K562 (cell line): Measurements from ENCODE around the gene CLPSL1. TPM values are rescaled to one million over a fixed set of nuclear protein-coding genes. Genes with fewer than 3 reads are reported as not detected.

ENCODE experiments used
- EWSR1 ChIP-seq: fragments of 450-650 bp; IDR thresholded peaks from 2 replicates; pipeline ENCODE4 v1.6.1; 2018; ENCODE audit warnings: borderline replicate concordance, mild to moderate bottlenecking, low read depth, moderate library complexity; ENCODE audit not compliant: partially characterized antibody
- KLF13 ChIP-seq: fragments of 450-650 bp; IDR thresholded peaks from 2 replicates; pipeline ENCODE4 v1.6.1; 2016; ENCODE audit warnings: missing genetic modification characterization, low read depth, mild to moderate bottlenecking, missing compliant biosample characterization, moderate library complexity, borderline replicate concordance
- RBFOX2 ChIP-seq: fragments of 200-400 bp; formaldehyde crosslinking; IDR thresholded peaks from 2 replicates; pipeline ENCODE4 v1.6.1; 2017; ENCODE audit warnings: low read depth, mild to moderate bottlenecking, low read length, moderate library complexity
- SETDB1 ChIP-seq: IDR thresholded peaks from one replicate; pipeline ENCODE4 v1.6.1; 2012; ENCODE audit warnings: low read length, control low read depth, inconsistent platforms
- SP1 ChIP-seq: sonication (generic); formaldehyde crosslinking; IDR thresholded peaks from 2 replicates; pipeline ENCODE4 v1.8.1; 2022; ENCODE audit warnings: mild to moderate bottlenecking, missing genetic modification reagents
- ZNF263 ChIP-seq: sonication (generic); formaldehyde crosslinking; IDR thresholded peaks from 2 replicates; pipeline ENCODE4 v1.8.0; 2022; ENCODE audit warnings: mild to moderate bottlenecking, missing genetic modification reagents, borderline replicate concordance
- polyA plus RNA-seq, 8 experiments: library from polyadenylated mRNA; depleted of rRNA in 4 of 8; stranded (reverse) in 5 of 8; unstranded in 3 of 8; fragments of >200 nt; fragmentation: Nextera tagmentation in 2 of 8; fragmentation: Illumina TruSeq in 1 of 8; extraction: Ambion mirVana in 2 of 8; extraction: Trizol in 1 of 8; gene quantifications; 2 replicates each; pipeline versions ENCODE4 v1.2.1 to v1.2.3, GENCODE V29; 2011 to 2014; ENCODE audit warnings: inconsistent platforms in 1 of 8, missing spikeins in 1 of 8
- total RNA-seq, 7 experiments: library from RNA; depleted of rRNA in 6 of 7; stranded (reverse); fragments of >200 nt in 6 of 7; fragmentation: Illumina TruSeq in 2 of 7; extraction: Trizol in 2 of 7; gene quantifications; 2 replicates each; pipeline versions ENCODE4 v1.2.1 to v1.2.3, GENCODE V29; 2011 to 2021; ENCODE audit warnings: low replicate concordance in 1 of 7
- TF ChIP-seq, protein P1 (sequence below): sonication (generic); formaldehyde crosslinking; IDR thresholded peaks from 2 replicates; pipeline ENCODE4 v1.8.0; 2022; ENCODE audit warnings: missing genetic modification reagents, mild to moderate bottlenecking, moderate library complexity, borderline replicate concordance
- TF ChIP-seq, protein P2 (sequence below): fragments of 200-800 bp; sonication (Bioruptor generic); IDR thresholded peaks from 2 replicates; pipeline ENCODE4 v1.6.1; 2017; ENCODE audit warnings: missing genetic modification characterization, missing compliant biosample characterization
- TF ChIP-seq, protein P3 (sequence below): sonication (generic); formaldehyde crosslinking; IDR thresholded peaks from 2 replicates; pipeline ENCODE4 v1.8.0; 2022; ENCODE audit warnings: mild to moderate bottlenecking, missing genetic modification reagents
- TF ChIP-seq, protein P4 (sequence below), 2 experiments: IDR thresholded peaks in 1 of 2; conservative IDR thresholded peaks in 1 of 2; 2 replicates each; pipeline ENCODE4 v1.6.1; 2016; ENCODE audit warnings: low read depth in 2 of 2, mild to moderate bottlenecking in 1 of 2, missing compliant biosample characterization in 1 of 2, missing genetic modification characterization in 1 of 2, moderate library complexity in 1 of 2
- TF ChIP-seq, protein P5 (sequence below): sonication (generic); formaldehyde crosslinking; IDR thresholded peaks from 2 replicates; pipeline ENCODE4 v1.8.0; 2022; ENCODE audit warnings: mild to moderate bottlenecking, missing genetic modification reagents
- TF ChIP-seq, protein P6 (sequence below): fragments of 250-450 bp; sonication (Bioruptor Pico); IDR thresholded peaks from 2 replicates; pipeline ENCODE4 v1.4.0; 2020; ENCODE audit warnings: mild to moderate bottlenecking, moderate library complexity
- TF ChIP-seq, protein P7 (sequence below): sonication (generic); formaldehyde crosslinking; IDR thresholded peaks from 2 replicates; pipeline ENCODE4 v1.4.0; 2020; ENCODE audit warnings: mild to moderate bottlenecking, missing genetic modification reagents

The CLPSL1 gene
- total and polyA plus RNA-seq, 9 of the 15 experiments (the other 6 are each of a cell fraction or from before 2014, with no cell fraction given): not detected

DNA sequence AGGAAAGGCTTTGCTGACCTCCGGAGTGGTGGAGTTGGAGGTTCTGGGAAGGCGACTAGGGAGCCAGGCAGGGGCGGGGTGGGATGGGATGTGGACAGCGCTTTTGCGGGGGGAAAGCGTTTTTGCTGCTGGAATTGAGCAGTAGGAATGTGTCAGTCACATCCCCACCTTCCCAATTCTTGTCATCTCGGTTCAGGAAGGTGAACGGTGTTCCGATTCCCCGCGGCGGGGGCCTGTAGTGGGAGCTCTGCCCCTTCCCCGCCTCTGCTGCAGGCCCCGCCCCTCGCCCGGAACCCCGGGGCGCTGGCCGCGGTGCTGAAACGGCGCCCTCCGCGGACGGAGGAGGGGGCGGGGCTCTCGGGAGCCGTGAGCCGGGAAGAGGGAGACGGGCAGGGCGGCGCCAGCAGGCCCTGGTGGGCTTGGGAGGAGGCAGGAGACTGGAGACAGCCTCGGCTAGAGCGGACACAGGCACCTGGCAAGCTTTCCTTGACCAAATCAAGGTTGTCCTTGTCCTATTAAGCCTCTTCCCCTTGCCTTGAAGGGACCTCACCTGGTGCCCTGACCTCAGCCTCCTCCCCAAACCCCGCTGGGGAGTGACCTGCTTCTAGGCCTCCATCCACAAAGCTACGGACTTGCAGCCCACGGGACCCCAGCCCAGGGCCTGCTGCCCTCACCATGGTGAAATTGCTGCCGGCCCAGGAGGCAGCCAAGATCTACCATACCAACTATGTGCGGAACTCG, 24.3 kb downstream of the CLPSL1 start, which contains the start of gene LHFPL5 (continued):
- TF ChIP-seq, protein P1, sequence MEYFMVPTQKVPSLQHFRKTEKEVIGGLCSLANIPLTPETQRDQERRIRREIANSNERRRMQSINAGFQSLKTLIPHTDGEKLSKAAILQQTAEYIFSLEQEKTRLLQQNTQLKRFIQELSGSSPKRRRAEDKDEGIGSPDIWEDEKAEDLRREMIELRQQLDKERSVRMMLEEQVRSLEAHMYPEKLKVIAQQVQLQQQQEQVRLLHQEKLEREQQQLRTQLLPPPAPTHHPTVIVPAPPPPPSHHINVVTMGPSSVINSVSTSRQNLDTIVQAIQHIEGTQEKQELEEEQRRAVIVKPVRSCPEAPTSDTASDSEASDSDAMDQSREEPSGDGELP: peak; percentile 92
- TF ChIP-seq SP1 (CRISPR knock-in tag) (peak; percentile 91), RBFOX2 (no peak), ZNF263 (CRISPR knock-in tag) (peak; percentile 84), KLF13 (tag) (peak; percentile 94), SETDB1 (no peak), EWSR1 (no peak)
- TF ChIP-seq, protein P2, sequence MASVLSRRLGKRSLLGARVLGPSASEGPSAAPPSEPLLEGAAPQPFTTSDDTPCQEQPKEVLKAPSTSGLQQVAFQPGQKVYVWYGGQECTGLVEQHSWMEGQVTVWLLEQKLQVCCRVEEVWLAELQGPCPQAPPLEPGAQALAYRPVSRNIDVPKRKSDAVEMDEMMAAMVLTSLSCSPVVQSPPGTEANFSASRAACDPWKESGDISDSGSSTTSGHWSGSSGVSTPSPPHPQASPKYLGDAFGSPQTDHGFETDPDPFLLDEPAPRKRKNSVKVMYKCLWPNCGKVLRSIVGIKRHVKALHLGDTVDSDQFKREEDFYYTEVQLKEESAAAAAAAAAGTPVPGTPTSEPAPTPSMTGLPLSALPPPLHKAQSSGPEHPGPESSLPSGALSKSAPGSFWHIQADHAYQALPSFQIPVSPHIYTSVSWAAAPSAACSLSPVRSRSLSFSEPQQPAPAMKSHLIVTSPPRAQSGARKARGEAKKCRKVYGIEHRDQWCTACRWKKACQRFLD (CRISPR knock-in tag): peak; percentile 26; the same call in 1 of the 2 replicates
- TF ChIP-seq, protein P3, sequence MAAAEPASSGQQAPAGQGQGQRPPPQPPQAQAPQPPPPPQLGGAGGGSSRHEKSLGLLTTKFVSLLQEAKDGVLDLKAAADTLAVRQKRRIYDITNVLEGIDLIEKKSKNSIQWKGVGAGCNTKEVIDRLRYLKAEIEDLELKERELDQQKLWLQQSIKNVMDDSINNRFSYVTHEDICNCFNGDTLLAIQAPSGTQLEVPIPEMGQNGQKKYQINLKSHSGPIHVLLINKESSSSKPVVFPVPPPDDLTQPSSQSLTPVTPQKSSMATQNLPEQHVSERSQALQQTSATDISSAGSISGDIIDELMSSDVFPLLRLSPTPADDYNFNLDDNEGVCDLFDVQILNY (CRISPR knock-in tag): no peak
- TF ChIP-seq, protein P4, sequence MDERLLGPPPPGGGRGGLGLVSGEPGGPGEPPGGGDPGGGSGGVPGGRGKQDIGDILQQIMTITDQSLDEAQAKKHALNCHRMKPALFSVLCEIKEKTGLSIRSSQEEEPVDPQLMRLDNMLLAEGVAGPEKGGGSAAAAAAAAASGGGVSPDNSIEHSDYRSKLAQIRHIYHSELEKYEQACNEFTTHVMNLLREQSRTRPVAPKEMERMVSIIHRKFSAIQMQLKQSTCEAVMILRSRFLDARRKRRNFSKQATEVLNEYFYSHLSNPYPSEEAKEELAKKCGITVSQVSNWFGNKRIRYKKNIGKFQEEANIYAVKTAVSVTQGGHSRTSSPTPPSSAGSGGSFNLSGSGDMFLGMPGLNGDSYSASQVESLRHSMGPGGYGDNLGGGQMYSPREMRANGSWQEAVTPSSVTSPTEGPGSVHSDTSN (CRISPR knock-in tag; IDR thresholded peaks at IDR 0.05; ENCODE audit: low read depth): 0 out of 2 replicates have a peak, but pooled peaks have one; percentile 32
- TF ChIP-seq, protein P4 (tag; conservative IDR thresholded peaks at IDR 0.05; ENCODE audit: low read depth): no peak
- TF ChIP-seq, protein P5, sequence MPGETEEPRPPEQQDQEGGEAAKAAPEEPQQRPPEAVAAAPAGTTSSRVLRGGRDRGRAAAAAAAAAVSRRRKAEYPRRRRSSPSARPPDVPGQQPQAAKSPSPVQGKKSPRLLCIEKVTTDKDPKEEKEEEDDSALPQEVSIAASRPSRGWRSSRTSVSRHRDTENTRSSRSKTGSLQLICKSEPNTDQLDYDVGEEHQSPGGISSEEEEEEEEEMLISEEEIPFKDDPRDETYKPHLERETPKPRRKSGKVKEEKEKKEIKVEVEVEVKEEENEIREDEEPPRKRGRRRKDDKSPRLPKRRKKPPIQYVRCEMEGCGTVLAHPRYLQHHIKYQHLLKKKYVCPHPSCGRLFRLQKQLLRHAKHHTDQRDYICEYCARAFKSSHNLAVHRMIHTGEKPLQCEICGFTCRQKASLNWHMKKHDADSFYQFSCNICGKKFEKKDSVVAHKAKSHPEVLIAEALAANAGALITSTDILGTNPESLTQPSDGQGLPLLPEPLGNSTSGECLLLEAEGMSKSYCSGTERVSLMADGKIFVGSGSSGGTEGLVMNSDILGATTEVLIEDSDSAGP: 0 out of 2 replicates have a peak, but pooled peaks have one; percentile 15
- TF ChIP-seq, protein P6, sequence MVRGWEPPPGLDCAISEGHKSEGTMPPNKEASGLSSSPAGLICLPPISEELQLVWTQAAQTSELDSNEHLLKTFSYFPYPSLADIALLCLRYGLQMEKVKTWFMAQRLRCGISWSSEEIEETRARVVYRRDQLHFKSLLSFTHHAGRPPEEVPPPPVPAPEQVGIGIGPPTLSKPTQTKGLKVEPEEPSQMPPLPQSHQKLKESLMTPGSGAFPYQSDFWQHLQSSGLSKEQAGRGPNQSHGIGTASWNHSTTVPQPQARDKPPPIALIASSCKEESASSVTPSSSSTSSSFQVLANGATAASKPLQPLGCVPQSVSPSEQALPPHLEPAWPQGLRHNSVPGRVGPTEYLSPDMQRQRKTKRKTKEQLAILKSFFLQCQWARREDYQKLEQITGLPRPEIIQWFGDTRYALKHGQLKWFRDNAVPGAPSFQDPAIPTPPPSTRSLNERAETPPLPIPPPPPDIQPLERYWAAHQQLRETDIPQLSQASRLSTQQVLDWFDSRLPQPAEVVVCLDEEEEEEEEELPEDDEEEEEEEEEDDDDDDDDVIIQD (CRISPR knock-in tag): 0 out of 2 replicates have a peak, but pooled peaks have one; percentile 35
- TF ChIP-seq, protein P7, sequence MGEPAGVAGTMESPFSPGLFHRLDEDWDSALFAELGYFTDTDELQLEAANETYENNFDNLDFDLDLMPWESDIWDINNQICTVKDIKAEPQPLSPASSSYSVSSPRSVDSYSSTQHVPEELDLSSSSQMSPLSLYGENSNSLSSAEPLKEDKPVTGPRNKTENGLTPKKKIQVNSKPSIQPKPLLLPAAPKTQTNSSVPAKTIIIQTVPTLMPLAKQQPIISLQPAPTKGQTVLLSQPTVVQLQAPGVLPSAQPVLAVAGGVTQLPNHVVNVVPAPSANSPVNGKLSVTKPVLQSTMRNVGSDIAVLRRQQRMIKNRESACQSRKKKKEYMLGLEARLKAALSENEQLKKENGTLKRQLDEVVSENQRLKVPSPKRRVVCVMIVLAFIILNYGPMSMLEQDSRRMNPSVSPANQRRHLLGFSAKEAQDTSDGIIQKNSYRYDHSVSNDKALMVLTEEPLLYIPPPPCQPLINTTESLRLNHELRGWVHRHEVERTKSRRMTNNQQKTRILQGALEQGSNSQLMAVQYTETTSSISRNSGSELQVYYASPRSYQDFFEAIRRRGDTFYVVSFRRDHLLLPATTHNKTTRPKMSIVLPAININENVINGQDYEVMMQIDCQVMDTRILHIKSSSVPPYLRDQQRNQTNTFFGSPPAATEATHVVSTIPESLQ (CRISPR knock-in tag): peak; percentile 98
